Sigmoid colon (tissue), 7 donors: ENCODE results near the gene PHTF2. TPM values are rescaled to one million over a fixed set of nuclear protein-coding genes. Genes with fewer than 3 reads are reported as not detected.

Experiments
- DNase-seq: peaks from one replicate; pipeline ENCODE4 v3.0.0-alpha.2; 2019
- H3K27ac ChIP-seq, 4 donors: fragments of 200-600 bp; sonication (generic); one replicate each; pipeline ENCODE4 v1.5.1; 2016 to 2019; ENCODE audit warnings: mild to moderate bottlenecking in 1 of 4
- H3K27me3 ChIP-seq, 3 donors: fragments of 200-600 bp; sonication (generic); one replicate each; pipeline ENCODE4 v1.5.1; 2019; ENCODE audit warnings: mild to moderate bottlenecking in 1 of 3
- H3K36me3 ChIP-seq, 4 donors: fragments of 200-600 bp; sonication (generic); one replicate each; pipeline ENCODE4 v1.5.1; 2016 to 2019
- H3K4me1 ChIP-seq, 4 donors: fragments of 200-600 bp; sonication (generic); one replicate each; pipeline ENCODE4 v1.5.1; 2017 to 2019
- H3K4me3 ChIP-seq, 4 donors: fragments of 200-600 bp; sonication (generic); one replicate each; pipeline ENCODE4 v1.5.1; 2017 to 2019; ENCODE audit warnings: mild to moderate bottlenecking in 2 of 4, moderate library complexity in 1 of 4
- H3K9me3 ChIP-seq, 4 donors: fragments of 200-600 bp in 3 of 4; sonication (generic) in 3 of 4; one replicate each; pipeline versions ENCODE4 v1.5.1 to v1.6.1; 2013 to 2019
- EP300 ChIP-seq, 4 donors: sonication (generic); formaldehyde crosslinking; IDR thresholded peaks; one replicate each; pipeline ENCODE4 v1.6.1; 2017; ENCODE audit warnings: antibody characterized with exemption in 4 of 4
- POLR2A ChIP-seq, 2 donors: fragments of 450-650 bp; IDR thresholded peaks; one replicate each; pipeline ENCODE4 v1.6.1; 2016; ENCODE audit warnings: antibody characterized with exemption in 2 of 2, mild to moderate bottlenecking in 2 of 2, moderate library complexity in 2 of 2
- POLR2AphosphoS5 ChIP-seq, 4 donors: sonication (generic); formaldehyde crosslinking; IDR thresholded peaks; one replicate each; pipeline ENCODE4 v1.6.1; 2017; ENCODE audit warnings: antibody characterized with exemption in 4 of 4
- WGBS, 2 donors: extraction: QIAGEN DNeasy Blood & Tissue Kit; methylation state at CpG; one replicate each; pipeline ENCODE4 v1.1.7; 2013; 5-methylcytosine and 5-hydroxymethylcytosine counted together
- intact Hi-C: fragments of 100-400 bp; cut with DNase I; formaldehyde crosslinking; loops from one replicate; pipeline ENCODE4 v1.15.1; 2023
- polyA plus RNA-seq, 3 donors: library from polyadenylated mRNA; stranded (reverse); fragments of 200-250 nt; gene quantifications; one replicate each; pipeline ENCODE4 v1.2.3, GENCODE V29; 2013
- total RNA-seq, 4 donors: library from RNA; depleted of rRNA; stranded (reverse); fragments of >200 nt; gene quantifications; one replicate each; pipeline ENCODE4 v1.1.0, GENCODE V29; 2016
- TF ChIP-seq, protein P1 (sequence below), 4 experiments: fragments of 450-650 bp in 3 of 4; fragments of 200-600 bp in 1 of 4; IDR thresholded peaks; one replicate each; pipeline ENCODE4 v1.5.1; 2016 to 2019; ENCODE audit warnings: antibody characterized with exemption in 4 of 4, mild to moderate bottlenecking in 3 of 4, moderate library complexity in 2 of 4
- donor health status: healthy with polysubstance abuse.
- donor health status: Bipolar disorder and iron deficiency.
- donor health status: healthy.

Gene PHTF2
- total and polyA plus RNA-seq, 7 donors, result 2.3 to 19.3 (median 17.4) TPM

DNA sequence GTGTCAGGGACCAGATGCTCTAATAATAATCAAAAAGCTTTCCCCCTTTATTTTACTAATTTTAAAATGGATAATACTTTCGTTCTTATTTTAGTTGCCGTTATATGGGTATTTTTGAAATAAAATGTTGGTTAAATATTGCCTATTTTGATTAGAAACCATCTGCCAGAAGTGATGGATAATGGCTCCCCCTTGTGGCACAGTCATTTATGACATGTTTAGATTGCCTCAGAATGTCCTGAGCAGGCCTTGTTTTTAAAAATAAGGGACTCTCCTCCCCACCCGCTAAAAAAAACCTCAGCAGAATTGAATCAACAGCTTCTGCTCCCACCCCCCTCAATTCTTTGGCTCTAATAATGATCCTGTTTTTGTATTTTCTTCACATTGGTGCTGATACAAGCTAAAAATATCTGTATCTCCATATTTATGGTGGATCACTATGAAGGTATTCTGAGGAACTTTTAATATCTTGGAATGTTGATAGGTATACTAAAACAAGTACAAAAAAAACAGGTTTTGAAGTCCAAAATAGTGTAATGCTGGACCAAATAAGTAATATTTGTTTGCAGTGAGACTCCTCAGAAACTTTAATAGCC is 39.2 kb upstream of the PHTF2 start:
- H3K27ac ChIP-seq, result peak overlapping the region in 3 of 4 donors; percentile 0 to 43 (median 35)
- TF ChIP-seq POLR2A (IDR thresholded peaks at IDR 0.05), result no peak
- TF ChIP-seq, protein P1, sequence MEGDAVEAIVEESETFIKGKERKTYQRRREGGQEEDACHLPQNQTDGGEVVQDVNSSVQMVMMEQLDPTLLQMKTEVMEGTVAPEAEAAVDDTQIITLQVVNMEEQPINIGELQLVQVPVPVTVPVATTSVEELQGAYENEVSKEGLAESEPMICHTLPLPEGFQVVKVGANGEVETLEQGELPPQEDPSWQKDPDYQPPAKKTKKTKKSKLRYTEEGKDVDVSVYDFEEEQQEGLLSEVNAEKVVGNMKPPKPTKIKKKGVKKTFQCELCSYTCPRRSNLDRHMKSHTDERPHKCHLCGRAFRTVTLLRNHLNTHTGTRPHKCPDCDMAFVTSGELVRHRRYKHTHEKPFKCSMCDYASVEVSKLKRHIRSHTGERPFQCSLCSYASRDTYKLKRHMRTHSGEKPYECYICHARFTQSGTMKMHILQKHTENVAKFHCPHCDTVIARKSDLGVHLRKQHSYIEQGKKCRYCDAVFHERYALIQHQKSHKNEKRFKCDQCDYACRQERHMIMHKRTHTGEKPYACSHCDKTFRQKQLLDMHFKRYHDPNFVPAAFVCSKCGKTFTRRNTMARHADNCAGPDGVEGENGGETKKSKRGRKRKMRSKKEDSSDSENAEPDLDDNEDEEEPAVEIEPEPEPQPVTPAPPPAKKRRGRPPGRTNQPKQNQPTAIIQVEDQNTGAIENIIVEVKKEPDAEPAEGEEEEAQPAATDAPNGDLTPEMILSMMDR (IDR thresholded peaks at IDR 0.05), result peak; percentile 66 to 85 (median 80)
- 1 to 4% methylated on average over 3 of the region's 3 CpGs for WGBS, 2 donors
- H3K27me3 ChIP-seq, result no peaks in the 10 kb centered on the region
- DNase-seq, result no peak
- no peaks in the 10 kb centered on the region for H3K9me3 ChIP-seq
- no peak overlapping the region for H3K4me3 ChIP-seq
- intact Hi-C loops, result loop anchor here (2.0 to 10.0 kb wide), 2 partner anchors 55 to 107 kb away; no protein-coding TSS in a partner anchor
- no peaks in the 10 kb centered on the region for H3K36me3 ChIP-seq
- H3K4me1 ChIP-seq, result peaks cover 0 to 74% (median 31%) of the 10 kb centered on the region in 4 donors

DNA sequence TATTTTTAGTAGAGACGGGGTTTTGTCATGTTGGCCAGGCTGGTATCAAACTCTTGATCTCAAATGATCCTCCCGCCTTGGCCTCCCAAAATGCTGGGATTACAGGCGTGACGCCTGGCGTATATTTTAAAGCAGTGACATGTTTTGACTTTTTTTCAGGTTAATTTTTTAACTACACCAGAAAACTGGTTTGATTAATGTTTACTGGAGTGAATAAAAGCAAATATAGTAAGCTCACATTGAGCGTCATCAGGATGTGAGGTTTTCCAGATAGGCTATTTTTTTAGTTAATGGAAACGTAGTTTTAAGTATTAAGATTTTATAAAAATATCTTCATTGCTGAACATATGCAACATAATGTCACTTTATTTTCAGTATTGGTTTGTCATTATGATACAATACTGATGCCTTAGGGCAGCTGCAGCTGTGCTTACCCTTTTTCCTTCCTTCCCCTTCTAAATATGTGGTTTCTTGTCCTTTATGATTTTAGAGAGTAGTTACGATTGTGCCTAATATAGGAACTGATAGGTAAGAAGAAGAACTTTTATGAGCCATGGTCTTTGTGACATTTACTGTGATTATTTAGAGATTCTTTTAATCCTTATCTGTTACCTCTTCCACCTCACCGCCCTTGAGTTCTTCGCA is 37.6 kb upstream of the PHTF2 start:
- peaks cover 0 to 87% (median 39%) of the 10 kb centered on the region in 4 donors for H3K4me1 ChIP-seq

DNA sequence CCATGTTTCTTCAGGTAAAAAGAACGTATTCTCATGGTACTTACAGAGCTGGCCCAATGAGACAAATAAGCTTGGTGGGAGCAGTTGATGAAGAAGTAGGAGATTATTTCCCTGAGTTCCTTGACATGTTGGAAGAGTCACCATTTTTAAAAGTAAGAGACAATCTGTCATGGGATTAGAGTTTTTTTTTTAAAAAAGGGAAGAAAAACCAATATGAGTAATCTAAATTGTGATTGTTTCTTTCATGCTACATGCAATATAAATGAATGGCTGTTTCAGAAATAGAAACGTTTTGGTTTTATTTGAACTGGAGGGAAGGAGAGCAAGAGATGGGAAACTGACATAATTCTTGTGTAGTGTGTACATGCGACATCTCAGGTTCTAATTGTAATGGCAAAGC is 33.1 kb upstream of the PHTF2 start:
- peaks cover 0 to 57% (median 16%) of the 10 kb centered on the region in 4 donors for H3K4me1 ChIP-seq

More for the DNA sequence above, 37.6 kb upstream of the PHTF2 start:
- 72 to 79% methylated on average over 10 of the region's 10 CpGs for WGBS, 2 donors
- intact Hi-C loops, result loop anchor here (5.0 kb wide), 1 partner anchor 36 kb away; the partner anchor contains the start of genes PHTF2 and TMEM60
- H3K27me3 ChIP-seq, result no peaks in the 10 kb centered on the region
- no peaks in the 10 kb centered on the region for H3K9me3 ChIP-seq
- TF ChIP-seq POLR2A (IDR thresholded peaks at IDR 0.05) (no peak), EP300 (IDR thresholded peaks at IDR 0.05) (no peak), POLR2AphosphoS5 (IDR thresholded peaks at IDR 0.05) (no peak)
- TF ChIP-seq, protein P1 (IDR thresholded peaks at IDR 0.05), result no peak
- H3K27ac ChIP-seq, result no peak overlapping the region
- no peak overlapping the region for H3K4me3 ChIP-seq
- DNase-seq, result no peak
- no peaks in the 10 kb centered on the region for H3K36me3 ChIP-seq

DNA sequence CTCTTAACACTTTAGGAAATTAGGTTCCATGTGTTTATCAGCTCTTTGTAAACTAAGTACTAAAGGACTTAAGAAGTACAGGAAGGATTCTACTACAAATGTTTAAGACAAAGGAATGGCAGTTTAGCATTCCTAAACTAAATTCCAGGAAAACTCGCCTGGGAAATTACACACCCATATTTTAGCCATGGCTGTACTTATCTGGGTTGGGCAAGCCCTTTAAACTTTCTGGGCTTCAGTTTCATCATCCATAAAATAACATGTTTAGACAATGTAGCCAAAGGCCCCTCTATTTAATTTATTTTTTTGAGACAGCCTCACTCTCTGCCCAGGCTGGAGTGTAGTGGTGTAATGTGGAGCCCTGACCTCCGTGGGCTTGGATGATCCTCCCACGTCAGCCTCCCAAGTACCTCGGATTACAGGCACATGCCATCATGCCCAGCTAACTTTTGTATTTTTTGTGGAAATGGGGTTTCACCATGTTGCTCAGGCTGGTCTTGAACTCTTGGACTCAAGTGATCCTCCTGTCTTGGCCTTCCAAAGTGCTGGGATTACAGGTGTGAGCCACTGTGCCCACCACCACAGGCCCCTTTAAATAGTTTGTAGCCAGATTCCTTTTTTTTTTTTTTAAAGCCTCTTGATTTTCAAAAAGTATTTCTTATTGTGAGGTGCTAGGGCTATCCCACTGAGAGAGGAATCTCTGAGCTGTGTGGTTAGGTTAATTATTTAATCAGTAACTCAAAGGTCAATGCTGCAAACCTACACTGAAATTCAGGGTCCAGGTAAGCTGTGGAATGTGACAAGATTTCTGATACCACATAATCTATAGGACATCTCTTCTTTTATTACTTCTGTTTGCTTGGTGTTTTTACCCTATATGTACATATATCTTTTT is 32.4 kb upstream of the PHTF2 start:
- H3K27ac ChIP-seq, result peak overlapping the region in 1 of 4 donors; percentile 22
- intact Hi-C loops, result no loop called here
- H3K4me3 ChIP-seq, result no peak overlapping the region
- H3K36me3 ChIP-seq, result peaks cover 0 to 37% (median 2%) of the 10 kb centered on the region in 4 donors
- H3K27me3 ChIP-seq, result no peaks in the 10 kb centered on the region
- no peak for DNase-seq
- 43 to 73% methylated on average over 4 of the region's 4 CpGs for WGBS, 2 donors
- H3K4me1 ChIP-seq, result peaks cover 0 to 50% (median 12%) of the 10 kb centered on the region in 4 donors
- no peaks in the 10 kb centered on the region for H3K9me3 ChIP-seq
- TF ChIP-seq, protein P1 (IDR thresholded peaks at IDR 0.05), result no peak
- TF ChIP-seq EP300 (IDR thresholded peaks at IDR 0.05) (no peak), POLR2AphosphoS5 (IDR thresholded peaks at IDR 0.05) (no peak), POLR2A (IDR thresholded peaks at IDR 0.05) (no peak)

More for the DNA sequence above, 33.1 kb upstream of the PHTF2 start:
- H3K27me3 ChIP-seq, result no peaks in the 10 kb centered on the region
- DNase-seq, result no peak
- TF ChIP-seq POLR2A (IDR thresholded peaks at IDR 0.05), result no peak
- no peak for TF ChIP-seq EP300 (IDR thresholded peaks at IDR 0.05)
- no peak for TF ChIP-seq POLR2AphosphoS5 (IDR thresholded peaks at IDR 0.05)
- TF ChIP-seq, protein P1 (IDR thresholded peaks at IDR 0.05), result no peak
- H3K36me3 ChIP-seq, result peaks cover 0 to 31% (median 2%) of the 10 kb centered on the region in 4 donors
- H3K4me3 ChIP-seq, result no peak overlapping the region
- H3K27ac ChIP-seq, result no peak overlapping the region
- intact Hi-C loops, result no loop called here
- H3K9me3 ChIP-seq, result no peaks in the 10 kb centered on the region
- 64 to 71% methylated on average over 3 of the region's 3 CpGs for WGBS, 2 donors
